OCI-M1 (cell line): ENCODE data around the gene UTP3.
"Not testable (repeated sequence)": the region's sequence is repeated elsewhere in the genome, so short reads cannot be mapped to it uniquely, and the experiment has no call there.

Experiments
- DNase-seq: peaks from one replicate; lab custom pipeline; 2025; lab: John Stamatoyannopoulos, UW

The UTP3 gene

DNA sequence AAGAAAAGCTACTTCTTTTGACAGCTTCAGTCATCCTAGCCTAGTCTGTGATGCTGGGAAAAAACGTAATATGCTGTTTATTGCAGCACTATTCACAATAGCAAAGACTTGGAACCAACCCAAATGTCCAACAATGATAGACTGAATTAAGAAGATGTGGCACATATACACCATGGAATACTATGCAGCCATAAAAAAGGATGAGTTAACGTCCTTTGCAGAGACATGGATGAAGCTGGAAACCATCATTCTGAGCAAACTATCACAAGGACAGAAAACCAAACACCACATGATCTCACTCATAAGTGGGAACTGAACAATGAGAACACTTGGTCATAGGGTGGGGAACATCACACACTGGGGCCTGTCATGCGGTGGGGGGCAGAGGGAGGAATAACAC, 6.2 kb upstream of the UTP3 start:
- not testable (repeated sequence) for DNase-seq

DNA sequence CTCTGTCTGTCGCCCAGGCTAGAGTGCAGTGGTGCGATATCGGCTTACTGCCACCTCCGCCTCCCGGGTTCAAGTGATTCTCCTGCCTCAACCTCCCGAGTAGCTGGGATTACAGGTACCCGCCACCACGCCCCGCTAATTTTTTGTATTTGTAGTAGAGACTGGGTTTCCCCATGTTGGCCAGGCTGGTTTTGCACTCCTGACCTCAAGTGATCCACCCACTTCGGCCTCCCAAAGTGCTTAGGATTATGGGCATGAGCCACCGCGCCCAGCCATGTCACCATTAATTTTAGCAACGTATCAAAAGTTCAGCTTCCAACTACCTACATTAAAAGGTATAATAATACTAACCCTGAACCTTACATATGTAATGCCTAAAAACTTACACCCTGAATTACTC, 940 bp upstream of the UTP3 start:
- DNase-seq: no peak

DNA sequence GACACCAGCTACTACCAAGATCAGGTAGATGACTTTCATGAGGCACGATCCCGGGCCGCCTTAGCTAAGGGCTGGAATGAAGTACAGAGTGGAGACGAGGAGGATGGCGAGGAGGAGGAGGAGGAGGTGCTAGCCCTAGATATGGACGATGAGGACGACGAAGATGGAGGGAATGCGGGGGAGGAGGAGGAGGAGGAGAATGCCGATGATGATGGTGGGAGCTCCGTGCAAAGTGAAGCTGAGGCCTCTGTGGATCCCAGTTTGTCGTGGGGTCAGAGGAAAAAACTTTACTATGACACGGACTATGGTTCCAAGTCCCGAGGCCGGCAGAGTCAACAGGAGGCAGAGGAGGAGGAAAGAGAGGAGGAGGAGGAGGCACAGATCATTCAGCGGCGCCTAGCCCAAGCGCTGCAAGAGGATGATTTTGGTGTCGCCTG, 481 bp downstream of the UTP3 start:
- DNase-seq: peak; percentile 47

DNA sequence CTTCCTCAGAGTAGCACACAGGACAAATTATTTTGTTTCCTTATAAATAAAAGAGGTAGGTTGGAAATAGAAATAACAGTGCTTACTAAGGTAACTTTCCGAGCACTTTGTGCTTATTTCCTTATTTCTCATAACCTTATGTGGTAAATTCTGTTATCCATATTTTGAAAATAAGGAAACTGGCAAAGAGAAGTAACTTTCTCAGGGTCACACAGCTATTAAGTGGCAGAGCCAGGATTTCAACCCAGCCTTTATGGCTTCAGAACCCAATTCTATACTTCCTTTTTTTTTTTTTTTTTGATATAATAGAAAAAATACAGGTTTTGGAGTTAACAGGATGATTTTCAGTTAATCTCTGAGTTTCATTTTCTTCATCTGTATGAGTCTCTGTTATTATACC, 3.3 kb downstream of the UTP3 start:
- DNase-seq: no peak

DNA sequence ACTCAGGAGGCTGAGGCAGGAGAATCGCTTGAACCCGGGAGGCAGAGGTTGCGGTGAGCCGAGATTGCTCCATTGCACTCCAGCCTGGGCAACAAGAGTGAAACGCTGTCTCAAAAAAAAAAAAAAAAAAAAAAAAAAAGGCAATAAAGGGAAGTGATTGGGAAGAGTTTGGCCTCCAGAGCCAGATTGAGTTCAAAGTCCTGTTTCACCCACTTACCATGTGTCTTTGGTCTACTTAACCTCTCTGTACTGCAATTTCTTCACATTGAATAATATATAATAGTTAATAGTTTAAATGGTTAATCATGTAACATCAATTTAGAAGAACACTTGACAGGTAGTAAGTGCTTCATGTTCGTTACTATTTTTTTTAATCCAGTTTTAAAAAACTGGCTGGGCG, 6.3 kb downstream of the UTP3 start:
- DNase-seq: not testable (repeated sequence)

DNA sequence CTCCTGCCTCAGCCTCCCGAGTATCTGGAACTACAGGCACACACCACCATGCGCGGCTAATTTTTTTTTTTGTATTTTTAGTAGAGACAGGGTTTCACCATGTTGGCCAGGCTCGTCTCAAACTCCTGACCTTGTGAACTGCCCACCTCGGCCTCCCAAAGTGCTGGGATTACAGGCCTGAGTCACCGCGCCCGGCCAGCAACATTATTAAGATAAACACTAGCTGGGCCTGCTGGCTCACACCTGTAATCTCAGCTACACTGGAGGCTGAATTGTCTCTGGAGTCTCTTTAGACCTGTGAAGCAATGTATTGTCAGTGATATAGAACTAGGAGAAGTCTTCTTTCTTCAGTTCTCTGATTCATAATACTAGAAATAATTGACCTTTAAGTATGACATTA, 10.1 kb downstream of the UTP3 start:
- DNase-seq: not testable (repeated sequence)

DNA sequence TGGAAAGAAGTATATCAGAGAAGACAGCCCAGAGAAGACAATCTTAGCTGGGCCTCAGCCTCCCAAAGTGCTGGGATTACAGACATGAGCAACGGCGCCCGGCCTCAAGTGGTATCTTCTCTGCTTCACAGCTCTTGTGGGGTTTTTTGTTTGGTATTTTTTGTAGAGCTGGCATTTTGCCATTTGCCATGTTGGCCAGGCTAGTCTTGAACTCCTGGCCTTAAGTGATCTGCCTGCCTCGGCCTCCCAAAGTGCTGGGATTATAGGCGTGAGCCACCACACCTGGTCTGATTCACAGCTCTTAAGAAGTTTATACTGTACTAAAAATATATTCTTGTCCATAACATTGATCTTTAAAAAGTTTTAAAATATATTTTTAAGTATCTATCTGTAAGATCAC, 12.4 kb downstream of the UTP3 start:
- DNase-seq: no peak

DNA sequence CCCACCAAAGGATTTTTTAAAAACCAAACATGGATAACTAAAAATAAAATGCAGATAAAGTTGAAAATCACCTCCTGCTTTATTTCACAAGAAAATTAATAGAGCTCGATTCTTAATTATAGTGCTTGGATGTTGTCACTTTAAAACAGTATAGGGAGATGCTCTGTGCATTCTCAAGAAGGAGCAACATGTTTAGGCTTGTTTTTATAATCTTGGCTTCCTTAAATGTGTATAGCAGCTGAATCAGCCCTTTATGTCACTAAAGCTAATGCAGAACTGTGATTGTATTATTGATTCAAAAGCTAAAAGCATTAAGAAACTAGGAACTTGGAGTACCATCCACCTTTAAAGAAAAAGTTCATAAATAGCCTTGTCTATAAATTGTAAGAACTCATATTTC, 12.9 kb downstream of the UTP3 start:
- no peak for DNase-seq

DNA sequence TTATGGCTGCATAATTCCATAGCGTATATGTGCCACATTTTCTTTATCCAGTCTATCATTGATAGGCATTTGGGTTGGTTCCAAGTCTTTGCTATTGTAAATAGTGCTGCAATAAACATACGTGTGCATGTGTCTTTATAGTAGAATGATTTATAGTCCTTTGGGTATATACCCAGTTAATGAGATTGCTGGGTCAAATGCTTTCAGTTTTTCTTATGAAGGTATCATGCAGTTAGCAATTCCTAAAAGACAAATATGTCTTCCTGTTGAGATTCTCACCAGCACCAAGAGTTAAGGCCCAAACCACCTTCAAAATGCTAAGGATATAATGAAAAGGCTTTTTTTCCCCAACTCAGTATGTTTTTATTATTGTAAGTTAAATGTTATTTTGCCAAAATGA, 14.3 kb downstream of the UTP3 start:
- DNase-seq: not testable (repeated sequence)

DNA sequence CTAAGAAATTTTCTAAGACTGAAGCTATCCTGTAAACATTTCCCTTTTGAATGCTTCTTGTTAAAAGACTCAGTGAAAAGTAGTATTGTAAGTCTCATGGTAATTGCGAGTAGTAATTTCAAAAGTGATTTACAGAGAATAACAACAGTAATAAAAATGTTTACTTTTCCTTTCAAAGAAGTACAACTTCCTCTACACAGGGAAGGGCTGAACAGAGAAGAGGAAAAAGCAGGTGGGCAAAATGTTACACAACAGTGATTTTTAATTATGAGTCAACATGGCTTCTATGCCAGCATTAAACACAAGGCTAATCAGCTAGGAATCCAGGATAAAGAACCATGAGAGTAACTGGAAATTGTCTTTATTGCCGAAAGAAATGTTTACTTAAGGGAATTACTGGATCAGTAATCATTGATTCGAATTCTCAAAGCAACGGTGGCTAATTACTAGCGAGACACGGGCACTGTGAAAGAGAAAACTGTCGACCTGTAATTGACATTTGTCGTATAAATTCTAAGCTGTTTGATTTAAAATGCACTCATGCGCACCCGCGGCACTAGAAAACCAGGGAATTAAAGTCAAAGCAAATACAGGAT, 15.4 kb downstream of the UTP3 start:
- DNase-seq: peak; percentile 64

DNA sequence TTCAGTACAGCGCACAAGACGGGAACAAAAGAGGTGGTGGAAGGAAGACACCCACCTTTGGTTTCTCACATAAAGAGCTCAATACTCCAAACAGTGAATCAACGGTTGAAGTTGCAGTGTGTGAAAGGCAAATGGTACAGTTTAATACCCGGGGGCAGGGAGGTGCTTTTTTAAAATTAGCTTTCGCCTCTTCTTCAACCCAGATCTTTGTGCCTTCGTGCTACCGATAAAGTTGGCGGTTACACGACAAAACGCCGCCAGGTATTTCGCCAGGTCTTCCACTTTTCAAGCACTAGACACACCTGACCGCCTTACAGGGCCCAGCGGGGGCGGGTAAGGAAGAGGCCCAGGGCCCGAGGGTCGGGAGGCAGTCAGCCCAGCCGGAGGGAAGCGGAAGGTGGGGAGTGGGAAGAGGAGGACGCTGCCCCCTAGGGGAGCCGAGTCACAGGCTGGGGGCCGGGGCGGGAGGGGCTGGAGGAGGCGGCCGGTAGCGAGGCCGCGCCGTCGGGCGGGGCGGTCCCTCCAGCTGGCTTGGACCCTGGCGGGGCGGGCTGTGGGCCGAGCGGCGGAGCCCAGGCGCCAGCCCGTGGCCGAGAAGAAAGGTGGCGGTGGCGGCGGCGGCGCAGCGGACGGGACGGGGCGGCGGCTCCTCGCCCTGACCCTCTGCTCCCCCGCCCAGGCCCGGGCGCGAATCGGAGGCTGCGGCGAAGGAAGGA, 16.0 kb downstream of the UTP3 start:
- peak; percentile 91 for DNase-seq

DNA sequence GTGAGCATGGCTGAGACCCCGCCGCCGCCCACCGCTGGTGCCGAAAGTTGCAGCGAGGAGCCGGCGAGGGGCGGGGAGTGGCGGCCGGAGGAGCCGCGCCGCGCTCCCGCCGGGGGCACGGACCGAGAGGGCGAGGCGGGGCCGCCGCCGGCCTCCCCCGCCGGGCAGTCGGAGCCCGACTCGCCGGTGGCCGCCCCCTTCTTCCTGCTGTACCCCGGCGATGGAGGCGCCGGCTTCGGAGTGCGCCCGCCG, 16.5 kb downstream of the UTP3 start:
- no peak for DNase-seq

DNA sequence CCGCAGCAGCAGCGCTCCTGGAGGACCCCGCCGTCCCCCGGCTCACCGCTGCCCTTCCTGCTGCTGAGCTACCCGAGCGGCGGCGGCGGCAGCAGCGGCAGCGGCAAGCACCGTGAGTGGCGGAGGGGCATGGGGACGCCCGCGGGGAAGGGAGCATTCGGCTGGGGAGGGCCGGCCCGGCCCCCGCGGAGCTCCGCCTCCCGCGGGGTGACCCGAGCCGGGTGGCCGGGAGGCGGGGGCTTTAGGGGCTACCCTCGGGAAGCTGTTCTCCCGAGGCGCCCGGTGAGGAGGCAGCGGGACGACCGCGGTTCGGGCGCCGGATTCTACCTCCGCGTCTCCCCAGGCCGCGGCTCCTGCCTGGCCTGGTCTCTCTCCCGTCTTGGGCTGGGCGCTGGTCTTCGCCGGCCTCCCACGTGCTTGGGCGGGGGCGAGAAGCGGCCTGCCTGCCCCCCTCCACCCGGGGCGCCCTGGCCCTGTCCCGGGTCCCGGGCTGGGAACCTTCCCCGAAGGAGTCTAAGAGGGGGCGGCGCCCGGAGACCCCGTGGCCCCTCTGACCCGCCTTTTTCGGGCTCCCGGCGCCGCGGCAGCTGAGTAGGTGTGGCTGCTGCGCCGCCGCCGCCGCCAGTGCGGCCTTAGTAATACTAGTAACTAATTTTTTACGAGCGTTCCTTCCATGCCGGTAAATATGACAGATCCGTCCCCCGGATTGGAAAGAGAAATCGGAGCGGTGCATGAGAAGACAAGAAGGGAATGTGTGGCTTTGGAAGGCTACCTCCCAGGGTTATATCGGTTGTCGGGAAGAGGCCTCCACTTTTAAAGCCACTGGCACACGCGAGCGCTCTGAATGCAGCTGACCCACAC, 17.1 kb downstream of the UTP3 start:
- peak; percentile 83 for DNase-seq

DNA sequence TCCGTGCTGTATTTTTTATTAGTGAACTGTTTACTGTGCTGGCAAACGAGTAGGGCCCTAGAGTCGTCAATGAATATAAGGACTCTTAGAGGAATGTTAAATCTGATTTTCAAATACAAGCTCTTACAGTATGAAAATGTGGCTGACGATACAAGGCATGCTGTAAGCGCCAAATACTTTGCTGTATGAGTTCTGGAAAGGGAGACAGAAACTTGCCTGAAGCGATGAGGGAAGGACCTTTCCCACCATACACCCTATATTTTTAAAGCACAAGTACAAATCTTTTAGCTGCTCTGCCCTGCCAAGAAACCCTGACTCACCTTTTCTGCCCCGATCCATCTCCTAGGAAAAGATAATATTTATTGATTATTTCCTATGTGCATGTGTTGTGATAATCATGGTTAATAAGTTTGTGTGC, 17.7 kb downstream of the UTP3 start:
- no peak for DNase-seq

DNA sequence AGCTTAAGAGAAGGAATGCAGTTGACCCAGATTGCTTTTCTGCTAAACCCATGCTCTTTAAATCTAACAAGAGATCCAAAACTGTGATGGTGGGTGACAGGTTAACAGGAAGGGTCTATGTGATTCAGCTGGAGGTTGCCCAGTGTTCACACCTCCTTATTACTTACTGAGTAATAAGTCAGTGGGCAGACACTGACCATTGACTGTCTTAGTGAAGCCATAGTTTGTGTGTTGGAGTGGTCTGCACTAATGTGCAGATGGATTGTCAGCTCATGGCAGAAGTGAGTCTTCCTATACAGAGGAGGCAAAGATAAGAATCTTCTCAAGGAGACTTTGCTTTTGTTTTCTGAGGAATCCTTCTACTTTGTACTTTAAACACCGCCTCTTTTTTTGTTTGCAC, 18.2 kb downstream of the UTP3 start:
- peak; percentile 51 for DNase-seq

DNA sequence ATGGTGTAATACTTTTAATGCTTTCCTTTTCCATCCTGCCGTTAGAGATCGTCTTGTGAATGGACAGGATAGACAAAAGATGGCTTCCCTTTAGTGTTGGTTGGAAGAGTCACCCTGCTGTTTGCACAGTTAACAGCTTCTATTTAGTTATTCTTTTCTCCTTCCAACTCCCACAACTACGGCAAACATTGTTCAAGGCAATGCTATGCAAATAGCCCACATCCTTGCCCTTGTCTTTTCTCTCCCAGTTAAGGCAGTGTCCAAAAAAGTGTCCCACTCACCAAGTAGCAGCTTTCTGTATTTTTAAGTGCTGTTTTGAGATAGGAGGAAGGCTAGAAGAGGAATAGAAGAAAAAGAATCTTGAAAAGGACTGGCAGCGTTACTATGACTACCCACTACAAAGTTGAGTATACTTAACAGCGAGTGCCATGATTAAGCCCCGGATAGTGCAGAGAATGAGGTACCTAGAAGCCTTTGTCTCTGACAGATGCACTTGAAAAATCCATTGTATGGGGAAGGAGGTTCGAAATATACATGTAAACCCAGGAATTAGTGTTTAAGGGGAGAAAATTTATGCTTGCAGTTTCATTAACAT, 21.4 kb downstream of the UTP3 start:
- no peak for DNase-seq

DNA sequence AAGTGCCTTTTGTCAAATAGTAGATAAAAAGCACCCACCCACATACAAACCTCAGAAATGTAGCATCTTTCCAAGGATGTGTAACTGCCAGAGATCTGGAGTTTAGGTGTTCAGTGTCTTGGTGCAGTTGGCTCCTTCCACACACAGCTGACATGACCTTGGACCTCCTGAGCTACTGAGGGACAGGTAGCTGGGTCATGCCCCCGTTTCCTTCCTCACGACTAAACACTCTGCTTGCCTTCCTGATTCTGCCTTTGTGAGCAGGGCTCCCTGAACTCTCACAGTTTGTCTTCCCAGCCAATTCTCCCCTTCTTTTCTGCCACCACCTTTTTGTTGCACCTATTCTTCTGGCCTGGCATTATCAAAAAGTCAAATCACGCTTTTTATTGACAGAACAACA, 23.3 kb downstream of the UTP3 start:
- no peak for DNase-seq

DNA sequence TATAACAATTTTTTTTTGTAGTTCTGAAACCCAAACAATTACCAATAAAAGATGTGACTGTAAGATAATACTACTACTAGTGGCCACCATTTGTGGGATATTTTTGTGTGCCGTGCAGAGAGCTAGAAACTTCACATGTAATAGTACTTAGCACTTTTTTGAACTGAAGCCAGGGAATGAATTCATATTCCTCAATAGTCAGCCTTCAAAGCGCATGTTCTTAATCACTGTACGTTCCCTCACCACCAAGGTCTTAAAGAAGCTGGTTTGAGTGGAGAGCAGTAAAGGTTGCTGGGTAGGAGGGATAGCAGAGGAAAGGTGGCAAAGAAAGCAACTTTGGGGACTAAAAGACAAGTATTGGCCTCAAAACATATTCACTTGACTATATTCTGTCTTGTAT, 23.8 kb downstream of the UTP3 start:
- DNase-seq: no peak

DNA sequence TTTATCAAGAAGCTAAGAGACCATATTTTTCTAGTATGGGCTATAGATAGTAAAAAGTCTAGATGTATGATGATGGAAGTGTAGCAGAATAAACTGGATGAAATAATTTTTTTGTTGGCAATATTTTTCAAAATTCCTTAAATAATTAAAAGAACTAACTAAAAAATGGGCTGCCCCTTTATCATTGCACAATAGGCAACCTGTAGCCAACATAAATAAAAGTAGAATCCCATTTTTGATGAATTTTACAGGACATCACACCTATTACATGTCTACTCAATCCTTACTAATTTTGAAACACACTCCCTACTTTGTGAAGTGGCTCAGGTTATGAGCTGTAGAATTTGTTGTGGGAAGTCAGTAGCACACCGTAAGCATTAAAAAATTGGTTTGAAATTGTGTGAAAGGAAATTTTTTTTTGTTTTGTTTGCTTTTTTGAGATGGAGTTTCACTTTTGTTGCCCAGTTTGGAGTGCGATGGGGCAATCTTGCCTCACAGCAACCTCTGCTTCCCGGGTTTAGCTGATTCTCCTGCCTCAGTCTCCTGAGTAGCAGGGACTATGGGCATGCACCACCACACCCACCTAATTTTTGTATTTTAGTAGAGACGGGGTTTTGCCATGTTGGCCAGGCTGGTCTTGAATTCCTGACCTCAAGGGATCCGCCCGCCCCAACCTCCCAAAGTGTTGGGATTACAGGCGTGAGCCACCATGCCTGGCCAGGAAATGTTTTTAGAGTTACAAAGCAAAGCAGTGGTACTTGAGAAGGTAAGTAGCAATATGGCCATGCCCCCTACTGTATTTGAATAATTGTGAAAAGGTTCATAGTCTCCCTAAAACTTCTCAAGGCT, 24.5 kb downstream of the UTP3 start:
- no peak for DNase-seq

DNA sequence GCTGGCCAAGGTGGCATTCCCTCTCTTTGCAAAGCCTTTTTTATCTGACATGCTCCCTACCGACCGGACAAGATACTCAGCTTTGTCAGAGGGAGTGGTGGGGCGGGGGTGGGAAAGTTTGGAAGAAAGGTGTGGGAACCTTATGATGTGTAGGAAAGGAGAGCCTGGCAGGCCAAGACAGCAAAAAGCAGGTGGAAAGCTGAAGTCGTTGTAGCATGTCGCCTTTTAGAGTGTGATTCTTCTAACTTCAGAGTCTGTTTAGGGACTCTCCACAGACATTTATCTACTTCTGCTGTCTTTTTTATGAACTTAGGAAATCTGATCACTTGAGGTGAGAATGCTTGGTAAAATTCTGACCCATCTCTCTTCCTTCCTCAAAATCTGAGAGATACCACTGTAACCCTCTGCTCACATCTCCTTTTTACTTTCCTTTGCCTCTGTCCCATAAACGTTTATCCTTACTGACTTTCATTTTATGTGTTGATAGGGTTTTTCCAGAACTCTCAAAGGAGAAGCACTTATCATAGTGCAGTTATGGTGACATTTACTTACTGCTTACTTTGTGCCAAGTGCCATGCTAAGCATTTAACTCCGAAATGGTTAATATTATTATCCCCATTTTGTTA, 25.2 kb downstream of the UTP3 start:
- DNase-seq: peak; percentile 75

DNA sequence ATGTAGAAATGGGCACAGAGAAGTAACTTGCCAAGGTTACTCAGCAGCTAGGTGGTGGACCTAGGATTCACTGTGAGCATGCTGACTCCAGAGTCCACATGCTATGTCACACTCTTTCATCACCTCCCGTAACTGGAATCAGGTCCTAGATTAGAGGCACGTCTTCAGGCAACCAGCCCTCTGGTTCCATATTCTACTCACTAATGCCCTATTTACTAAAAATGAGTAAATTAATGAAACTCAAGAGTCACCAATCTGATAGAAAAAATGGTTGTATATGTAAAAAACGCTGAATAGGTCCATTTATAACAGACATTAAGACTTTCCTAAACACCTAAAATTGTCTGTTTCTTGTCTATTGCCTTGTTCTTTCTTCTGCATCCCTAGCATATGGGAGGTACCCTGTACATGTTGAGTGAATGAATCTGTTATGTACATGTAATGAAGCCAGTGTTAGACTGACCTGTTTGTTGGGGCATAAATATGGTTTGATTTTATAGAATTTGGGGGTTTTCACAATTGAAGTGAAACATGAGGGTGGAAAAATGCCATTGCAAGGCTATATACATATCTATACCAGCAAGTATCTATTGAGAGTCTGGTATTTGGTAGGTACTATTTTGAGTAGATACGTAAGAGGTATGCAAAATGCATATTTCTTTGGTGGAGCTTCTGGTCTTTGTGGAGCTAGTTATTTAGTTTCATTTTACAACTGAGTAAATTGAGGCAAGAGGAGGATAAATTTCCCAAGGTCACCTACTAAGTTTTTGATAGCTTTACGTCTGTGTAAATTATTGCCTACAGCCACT, 26.0 kb downstream of the UTP3 start:
- DNase-seq: peak; percentile 82
